NCI-H2107 treated with DMSO at 0.1 percent for 48 hours (cell line): ENCODE data around the gene PMEPA1.

ENCODE experiments used
- DNase-seq: peaks from one replicate; lab custom pipeline; 2025; ENCODE audit not compliant: unreplicated experiment; lab: John Stamatoyannopoulos, UW

PMEPA1 gene

GRCh38 chr20:57612436-57612835 is 97.4 kb downstream of the PMEPA1 start:
- DNase-seq = no peak

DNA sequence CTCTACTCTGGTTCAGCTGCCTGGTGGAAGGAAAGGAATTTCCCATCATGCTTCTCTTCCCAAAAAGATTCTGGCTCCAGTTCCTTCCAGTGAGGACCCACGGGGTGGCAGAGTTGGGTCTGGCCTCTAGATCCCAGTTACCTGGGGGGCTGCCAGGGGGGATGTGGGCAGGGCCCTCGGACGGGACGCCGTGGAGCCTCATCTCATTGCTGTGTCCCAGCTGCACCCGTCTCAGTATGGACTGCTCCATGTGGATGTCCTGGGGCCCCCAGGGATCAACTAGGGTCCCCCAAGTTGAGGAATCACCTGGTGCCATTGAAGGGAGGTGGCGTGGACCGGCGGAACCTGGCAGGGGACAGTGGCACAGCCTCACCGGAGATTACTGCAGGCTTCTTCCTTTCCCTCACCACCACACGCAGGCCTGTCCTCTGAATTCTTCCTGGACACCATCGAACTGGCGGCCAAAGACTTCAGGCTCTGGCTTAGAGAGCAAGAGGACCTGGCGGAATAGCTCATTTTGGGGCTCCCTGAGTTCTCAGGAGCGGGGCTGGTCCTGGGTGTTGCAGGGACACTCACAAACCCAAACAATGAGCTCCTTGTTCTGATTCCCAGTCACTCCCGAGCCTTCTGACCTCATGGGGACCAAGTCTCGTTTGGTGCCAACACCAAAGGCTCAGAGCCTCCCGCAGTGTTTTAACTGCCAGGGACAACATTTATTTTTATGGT is 98.1 kb downstream of the PMEPA1 start:
- no peak for DNase-seq

- DNase-seq = no peak
Measured at GRCh38 chr20:57610261-57610952, 99.4 kb downstream of the PMEPA1 start.

DNA sequence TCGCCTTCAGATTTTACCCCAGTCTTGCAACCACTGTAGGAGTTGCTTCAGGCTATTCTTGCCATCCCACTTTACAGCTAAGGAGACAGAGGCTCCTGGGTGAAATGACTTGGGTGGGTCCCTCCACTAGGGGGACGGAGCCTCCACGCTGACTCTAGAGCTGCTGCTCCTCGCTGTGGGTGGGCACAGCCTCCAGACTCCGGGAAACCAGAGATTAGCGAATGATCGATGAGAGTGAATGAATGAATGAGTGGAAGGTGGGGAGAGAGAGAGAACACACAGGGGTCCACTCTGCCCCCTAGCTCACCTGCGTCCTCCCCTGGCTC is 100.0 kb downstream of the PMEPA1 start:
- no peak for DNase-seq

- DNase-seq = no peak
Measured at GRCh38 chr20:57609086-57609841, 100.6 kb downstream of the PMEPA1 start.

- no peak for DNase-seq
Measured at GRCh38 chr20:57608516-57608915, 101.3 kb downstream of the PMEPA1 start.

- DNase-seq = no peak
Measured at GRCh38 chr20:57605878-57606277, 103.9 kb downstream of the PMEPA1 start.

GRCh38 chr20:57605045-57605444 is 104.8 kb downstream of the PMEPA1 start:
- no peak for DNase-seq

GRCh38 chr20:57603120-57603519 is 106.7 kb downstream of the PMEPA1 start:
- DNase-seq = no peak

DNA sequence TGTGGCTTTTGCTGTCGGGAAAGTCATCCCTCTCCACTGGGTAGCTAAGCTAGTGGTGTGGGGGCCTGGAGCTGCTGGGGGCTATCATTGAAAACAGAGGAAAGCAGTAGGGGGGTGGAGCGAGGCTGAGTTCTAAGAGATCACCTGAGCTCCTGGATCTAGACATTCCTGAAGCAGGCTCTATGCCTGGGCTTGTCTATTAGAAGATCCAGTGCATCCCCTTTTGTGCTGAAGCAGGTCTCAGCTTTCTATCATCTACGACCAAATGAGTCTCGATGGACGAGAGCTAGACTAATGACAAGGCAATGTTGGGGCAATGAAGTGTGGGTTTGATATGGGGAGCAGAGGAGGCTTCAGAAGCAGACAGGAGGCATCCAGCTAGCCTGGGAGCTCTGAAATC is 108.1 kb downstream of the PMEPA1 start:
- no peak for DNase-seq

DNA sequence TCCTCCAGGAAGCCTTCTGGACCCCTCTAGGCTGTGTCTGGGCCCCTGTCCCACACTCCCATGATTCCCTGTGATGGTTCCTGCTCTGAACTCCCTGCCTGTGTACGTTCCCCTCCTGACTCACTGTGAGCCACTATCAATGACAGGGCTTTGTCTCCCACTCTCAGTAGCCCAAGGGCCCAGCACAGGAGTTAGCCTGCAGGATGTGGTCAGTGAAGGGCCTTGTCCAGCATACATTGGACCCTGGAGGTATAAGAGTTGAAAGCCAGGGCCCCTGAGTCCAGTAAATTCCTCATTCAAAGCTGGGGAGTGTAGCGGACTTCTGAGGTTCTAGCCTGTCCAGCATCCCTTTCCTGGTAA is 108.6 kb downstream of the PMEPA1 start:
- DNase-seq = no peak

DNA sequence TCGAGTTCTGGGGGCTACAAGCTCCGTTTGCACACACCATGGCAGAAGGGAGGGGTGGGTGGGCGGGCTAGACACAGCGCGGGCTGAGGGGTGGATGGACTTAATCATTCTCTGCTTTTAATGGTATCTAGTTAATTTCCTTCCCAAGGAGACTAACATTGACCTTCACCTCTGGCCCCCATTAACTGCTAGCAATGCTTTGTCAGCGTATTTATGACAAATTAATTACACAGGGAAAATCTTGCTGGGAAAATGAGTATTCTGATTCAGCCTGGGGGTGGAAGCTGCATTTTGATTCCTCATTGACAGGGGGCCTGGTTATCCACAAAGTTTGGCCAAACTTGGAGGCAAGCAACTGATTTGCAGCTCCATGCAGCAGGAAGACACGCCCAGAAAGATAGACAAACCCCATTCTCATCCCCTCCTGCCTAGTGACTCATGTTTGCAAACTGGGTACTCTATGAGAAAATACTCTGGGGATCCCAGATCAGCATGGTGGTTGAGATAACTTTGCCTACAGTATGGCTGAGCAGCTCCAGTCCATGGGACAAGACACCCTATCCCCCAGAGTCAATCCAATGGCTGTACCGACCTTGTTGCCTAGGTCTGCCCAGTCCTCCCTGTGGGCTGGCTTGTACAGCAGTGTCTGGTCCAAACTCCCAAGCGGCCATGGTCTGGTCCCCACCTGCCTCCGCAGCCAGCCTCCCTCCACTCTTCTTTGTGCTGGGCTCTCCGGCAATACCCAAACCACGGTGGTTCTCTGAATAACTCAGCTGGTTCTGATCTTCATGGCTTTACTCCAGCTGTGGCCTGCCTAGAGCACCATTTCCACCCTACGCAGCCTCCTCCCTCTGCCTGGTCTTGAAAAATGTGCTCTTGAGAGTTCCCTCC is 109.2 kb downstream of the PMEPA1 start:
- DNase-seq = no peak

DNA sequence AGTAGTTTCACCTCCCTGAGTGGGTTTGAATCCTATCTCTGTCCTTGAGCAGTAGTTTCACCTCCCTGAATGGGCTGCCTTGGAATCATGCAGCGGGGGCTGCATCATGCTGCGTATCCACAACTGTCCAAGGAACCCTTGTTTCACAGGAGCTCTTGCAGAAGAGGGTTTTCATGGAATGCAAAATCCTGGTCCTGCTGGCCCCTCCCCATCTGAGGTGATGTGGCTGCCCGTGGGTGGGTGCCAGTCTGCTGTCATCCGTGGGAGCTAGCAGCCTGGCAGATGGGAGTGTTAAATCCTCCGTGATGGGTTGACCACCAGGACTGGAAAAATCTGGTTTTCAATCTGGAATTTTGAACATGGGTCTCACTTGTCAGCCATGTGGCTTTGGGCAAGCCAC is 111.3 kb downstream of the PMEPA1 start:
- DNase-seq = no peak
